ENCODE data around the gene C3orf80.

- TF ChIP-seq CTCF (IDR thresholded peaks at IDR 0.05; ENCODE audit: poor library complexity, severe bottlenecking) (no peak), SMC3 (conservative IDR thresholded peaks at IDR 0.05; ENCODE audit: poor library complexity) (no peak), EZH2 (IDR thresholded peaks at IDR 0.05; ENCODE audit: borderline replicate concordance, insufficient read depth, low read length, poor library complexity, severe bottlenecking) (no peak)
These were observed 5.2 kb upstream of the C3orf80 start for GRCh38 chr3:160220038-160220437.

Measured in neural cell (in vitro differentiated cells).